ENCODE results near the gene OR5I1. TPM values are rescaled to one million over a fixed set of nuclear protein-coding genes. Genes with fewer than 3 reads are reported as not detected.

Gene OR5I1
- total and polyA plus RNA-seq, 2 donors from 2014 or later, result not detected

DNA sequence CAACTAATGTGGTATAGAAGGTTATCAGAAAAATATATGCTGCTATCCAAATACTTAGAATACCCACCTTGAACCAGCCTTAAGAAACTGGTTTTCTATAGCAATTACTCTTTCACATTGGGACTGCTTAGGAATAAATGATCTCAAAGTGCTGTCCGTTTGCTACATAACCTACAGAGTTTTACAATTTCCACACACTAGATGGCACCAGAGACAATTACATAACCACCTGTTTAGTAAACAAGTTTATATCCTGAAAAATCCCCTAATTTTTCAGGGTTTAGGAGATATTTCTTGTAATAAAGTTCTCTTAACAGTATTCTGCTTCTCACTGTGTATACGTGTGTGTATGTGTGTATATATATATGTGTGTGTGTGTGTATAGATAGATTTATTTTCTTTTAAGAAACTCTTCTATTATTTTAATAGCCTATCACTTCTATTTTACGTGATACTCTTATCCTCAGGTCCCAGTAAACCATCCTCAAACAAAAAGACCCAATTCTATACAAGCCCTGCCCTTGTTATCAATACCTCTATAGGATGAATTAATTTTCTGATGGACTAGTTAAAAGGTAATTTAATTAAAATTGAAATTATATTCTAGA lies 6.7 kb upstream of the OR5I1 start:
- Histone ChIP-seq H3K4me1 (ENCODE audit: control insufficient read depth in 2 of 3, insufficient read depth in 2 of 3, low read depth in 1 of 3, low read length in 3 of 3) (no peaks in the 10 kb centered on the region), H3K9me3 (ENCODE audit: control insufficient read depth in 2 of 3, insufficient read depth in 1 of 3, low read length in 3 of 3) (no peaks in the 10 kb centered on the region), H3K36me3 (ENCODE audit: control insufficient read depth in 2 of 3, insufficient read depth in 3 of 3, low read length in 3 of 3) (no peaks in the 10 kb centered on the region), H3K27me3 (ENCODE audit: control insufficient read depth, insufficient read depth, low read length) (no peaks in the 10 kb centered on the region), H3K27ac (ENCODE audit: low read depth in 2 of 2, low read length in 2 of 2) (no peak overlapping the region), H3K9ac (ENCODE audit: low read length in 3 of 3) (no peak overlapping the region), H3K4me3 (ENCODE audit: low read length in 3 of 3) (no peak overlapping the region)
- TF ChIP-seq, protein P1, sequence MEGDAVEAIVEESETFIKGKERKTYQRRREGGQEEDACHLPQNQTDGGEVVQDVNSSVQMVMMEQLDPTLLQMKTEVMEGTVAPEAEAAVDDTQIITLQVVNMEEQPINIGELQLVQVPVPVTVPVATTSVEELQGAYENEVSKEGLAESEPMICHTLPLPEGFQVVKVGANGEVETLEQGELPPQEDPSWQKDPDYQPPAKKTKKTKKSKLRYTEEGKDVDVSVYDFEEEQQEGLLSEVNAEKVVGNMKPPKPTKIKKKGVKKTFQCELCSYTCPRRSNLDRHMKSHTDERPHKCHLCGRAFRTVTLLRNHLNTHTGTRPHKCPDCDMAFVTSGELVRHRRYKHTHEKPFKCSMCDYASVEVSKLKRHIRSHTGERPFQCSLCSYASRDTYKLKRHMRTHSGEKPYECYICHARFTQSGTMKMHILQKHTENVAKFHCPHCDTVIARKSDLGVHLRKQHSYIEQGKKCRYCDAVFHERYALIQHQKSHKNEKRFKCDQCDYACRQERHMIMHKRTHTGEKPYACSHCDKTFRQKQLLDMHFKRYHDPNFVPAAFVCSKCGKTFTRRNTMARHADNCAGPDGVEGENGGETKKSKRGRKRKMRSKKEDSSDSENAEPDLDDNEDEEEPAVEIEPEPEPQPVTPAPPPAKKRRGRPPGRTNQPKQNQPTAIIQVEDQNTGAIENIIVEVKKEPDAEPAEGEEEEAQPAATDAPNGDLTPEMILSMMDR (IDR thresholded peaks at IDR 0.05; ENCODE audit: borderline replicate concordance, extremely low read depth, insufficient read depth), result peak; percentile 39
- peak; percentile 27 for FAIRE-seq
- intact Hi-C loops (cut with DNase I), result no loop called here
- peak in 2 of 5 donors; percentile 34 to 56 for DNase-seq

- no peak overlapping the region for H3K27ac ChIP-seq (ENCODE audit: low read depth in 2 of 2, low read length in 2 of 2)
- no peaks in the 10 kb centered on the region for H3K27me3 ChIP-seq (ENCODE audit: control insufficient read depth, insufficient read depth, low read length)
- TF ChIP-seq, protein P1 (IDR thresholded peaks at IDR 0.05; ENCODE audit: borderline replicate concordance, extremely low read depth, insufficient read depth), result no peak
- H3K9me3 ChIP-seq (ENCODE audit: control insufficient read depth in 2 of 3, insufficient read depth in 1 of 3, low read length in 3 of 3), result no peaks in the 10 kb centered on the region
- H3K4me3 ChIP-seq (ENCODE audit: low read length in 3 of 3), result no peak overlapping the region
- intact Hi-C loops (cut with DNase I), result no loop called here
- no peaks in the 10 kb centered on the region for H3K36me3 ChIP-seq (ENCODE audit: control insufficient read depth in 2 of 3, insufficient read depth in 3 of 3, low read length in 3 of 3)
- FAIRE-seq (no peak), DNase-seq (peak in 1 of 5 donors; percentile 41)
- no peaks in the 10 kb centered on the region for H3K4me1 ChIP-seq (ENCODE audit: control insufficient read depth in 2 of 3, insufficient read depth in 2 of 3, low read depth in 1 of 3, low read length in 3 of 3)
- H3K9ac ChIP-seq (ENCODE audit: low read length in 3 of 3), result no peak overlapping the region
Observed at GRCh38 chr11:55920537-55920936, 15.7 kb downstream of the OR5I1 start.

DNA sequence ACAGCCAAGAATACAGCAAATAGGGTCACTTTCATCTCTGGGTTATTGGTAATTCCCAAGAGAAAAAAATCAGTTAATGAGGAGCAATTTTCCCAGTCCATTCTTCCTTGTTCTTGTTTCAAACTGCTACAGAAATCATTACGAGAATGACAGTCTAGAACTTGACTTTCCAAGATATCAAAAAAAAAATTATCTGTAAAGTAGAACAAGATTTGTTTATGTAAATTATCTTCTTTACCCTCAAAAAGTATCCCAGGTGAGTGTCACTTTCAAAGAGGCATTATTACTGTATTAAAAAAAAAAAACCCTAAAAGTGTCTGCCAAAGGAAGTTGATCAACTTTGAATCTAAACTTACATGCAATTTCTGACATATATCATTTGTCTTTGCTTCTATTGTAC lies 21.7 kb downstream of the OR5I1 start, which contains the start of gene OR5W2:
Gene OR5W2, minus strand, starts transcription at position 101 of the 400 bp plus-strand sequence. Its CDS starts 0 bp downstream, at position 101.
- no peaks in the 10 kb centered on the region for H3K27me3 ChIP-seq (ENCODE audit: control insufficient read depth, insufficient read depth, low read length)
- H3K9ac ChIP-seq (ENCODE audit: low read length in 3 of 3), result no peak within 1 kb of the TSS
- no peak within 1 kb of the TSS for H3K4me3 ChIP-seq (ENCODE audit: low read length in 3 of 3)
- H3K4me1 ChIP-seq (ENCODE audit: control insufficient read depth in 2 of 3, insufficient read depth in 2 of 3, low read depth in 1 of 3, low read length in 3 of 3), result no peaks in the 10 kb centered on the region
- intact Hi-C loops (cut with DNase I), result no loop called here
- no peaks in the 10 kb centered on the region for H3K36me3 ChIP-seq (ENCODE audit: control insufficient read depth in 2 of 3, insufficient read depth in 3 of 3, low read length in 3 of 3)
- no peaks in the 10 kb centered on the region for H3K9me3 ChIP-seq (ENCODE audit: control insufficient read depth in 2 of 3, insufficient read depth in 1 of 3, low read length in 3 of 3)
- TF ChIP-seq, protein P1 (IDR thresholded peaks at IDR 0.05; ENCODE audit: borderline replicate concordance, extremely low read depth, insufficient read depth), result no peak
- DNase-seq, result no peak
- no peak within 1 kb of the TSS for H3K27ac ChIP-seq (ENCODE audit: low read depth in 2 of 2, low read length in 2 of 2)
- no peak for FAIRE-seq

- Histone ChIP-seq H3K4me3 (ENCODE audit: low read length in 3 of 3) (no peak overlapping the region), H3K9me3 (ENCODE audit: control insufficient read depth in 2 of 3, insufficient read depth in 1 of 3, low read length in 3 of 3) (no peaks in the 10 kb centered on the region), H3K27me3 (ENCODE audit: control insufficient read depth, insufficient read depth, low read length) (no peaks in the 10 kb centered on the region), H3K36me3 (ENCODE audit: control insufficient read depth in 2 of 3, insufficient read depth in 3 of 3, low read length in 3 of 3) (no peaks in the 10 kb centered on the region), H3K4me1 (ENCODE audit: control insufficient read depth in 2 of 3, insufficient read depth in 2 of 3, low read depth in 1 of 3, low read length in 3 of 3) (no peaks in the 10 kb centered on the region), H3K27ac (ENCODE audit: low read depth in 2 of 2, low read length in 2 of 2) (no peak overlapping the region), H3K9ac (ENCODE audit: low read length in 3 of 3) (no peak overlapping the region)
- TF ChIP-seq, protein P1 (IDR thresholded peaks at IDR 0.05; ENCODE audit: borderline replicate concordance, extremely low read depth, insufficient read depth), result no peak
- DNase-seq (no peak), FAIRE-seq (no peak)
- intact Hi-C loops (cut with DNase I), result no loop called here
Observed at GRCh38 chr11:55902308-55902707, 33.9 kb downstream of the OR5I1 start.
